ENCODE data around the gene KPNB1.

KPNB1 gene

DNA sequence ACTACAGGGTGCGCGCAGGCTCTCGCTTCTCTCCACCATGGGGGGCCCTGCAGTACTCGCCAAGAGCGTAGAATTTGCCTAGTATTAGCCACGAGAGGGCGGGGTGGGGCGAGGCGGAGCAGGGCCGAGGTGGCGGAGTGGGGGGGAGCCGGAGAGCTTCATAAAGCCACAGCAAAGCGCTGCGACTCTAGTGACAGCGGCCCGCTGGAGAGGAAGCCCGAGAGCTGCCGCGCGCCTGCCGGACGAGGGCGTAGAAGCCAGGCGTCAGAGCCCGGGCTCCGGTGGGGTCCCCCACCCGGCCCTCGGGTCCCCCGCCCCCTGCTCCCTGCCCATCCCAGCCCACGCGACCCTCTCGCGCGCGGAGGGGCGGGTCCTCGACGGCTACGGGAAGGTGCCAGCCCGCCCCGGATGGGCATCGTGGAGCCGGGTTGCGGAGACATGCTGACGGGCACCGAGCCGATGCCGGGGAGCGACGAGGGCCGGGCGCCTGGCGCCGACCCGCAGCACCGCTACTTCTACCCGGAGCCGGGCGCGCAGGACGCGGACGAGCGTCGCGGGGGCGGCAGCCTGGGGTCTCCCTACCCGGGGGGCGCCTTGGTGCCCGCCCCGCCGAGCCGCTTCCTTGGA, 83.4 kb downstream of the KPNB1 start, which contains the start of gene TBX21:
Gene TBX21 (plus strand): TSS at position 190 of the 627 bp plus-strand sequence. CDS start 219 bp downstream, at position 409.
- DNase-seq: peak; percentile 45

GRCh38 chr17:47733674-47734410, 84.1 kb downstream of the KPNB1 start:
- no peak for DNase-seq

GRCh38 chr17:47735139-47735464, 85.4 kb downstream of the KPNB1 start:
- DNase-seq: no peak

Data from NCI-H2227 treated with DMSO at 0.1 percent for 48 hours (cell line).